B cell (primary cell): ENCODE data around the gene TMEM107.

Experiments
- EZH2 ChIP-seq: IDR thresholded peaks from 2 replicates; pipeline ENCODE4 v1.6.1; 2012; ENCODE audit warnings: borderline replicate concordance, low read depth, mild to moderate bottlenecking, moderate library complexity, low read length; ENCODE audit not compliant: insufficient read depth, poor library complexity, severe bottlenecking
- TF ChIP-seq, protein P1 (sequence below): fragments of 200-600 bp; IDR thresholded peaks from one replicate; pipeline ENCODE4 v1.8.0; 2022; ENCODE audit warnings: antibody characterized with exemption, mild to moderate bottlenecking

DNA sequence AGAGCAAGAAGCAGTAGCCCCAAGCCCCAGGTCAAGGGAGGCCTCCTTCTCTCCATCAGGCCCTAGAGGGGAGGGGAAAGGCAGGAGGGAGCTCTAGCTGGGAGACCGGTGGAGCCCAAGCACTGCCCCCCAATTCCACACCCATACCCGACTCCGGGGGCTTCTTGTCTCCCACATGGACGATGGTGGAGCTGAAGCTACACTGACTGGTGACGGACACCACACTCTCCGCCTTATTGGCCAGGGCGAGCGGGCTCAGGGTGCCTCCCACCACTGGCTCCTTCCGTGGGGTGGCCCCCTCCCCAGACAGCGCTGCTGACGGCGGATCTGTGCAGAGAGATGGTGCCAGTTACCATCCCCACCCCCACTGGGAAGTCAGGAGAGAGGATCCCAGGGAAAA lies 30.4 kb downstream of the TMEM107 start:
- TF ChIP-seq, protein P1, sequence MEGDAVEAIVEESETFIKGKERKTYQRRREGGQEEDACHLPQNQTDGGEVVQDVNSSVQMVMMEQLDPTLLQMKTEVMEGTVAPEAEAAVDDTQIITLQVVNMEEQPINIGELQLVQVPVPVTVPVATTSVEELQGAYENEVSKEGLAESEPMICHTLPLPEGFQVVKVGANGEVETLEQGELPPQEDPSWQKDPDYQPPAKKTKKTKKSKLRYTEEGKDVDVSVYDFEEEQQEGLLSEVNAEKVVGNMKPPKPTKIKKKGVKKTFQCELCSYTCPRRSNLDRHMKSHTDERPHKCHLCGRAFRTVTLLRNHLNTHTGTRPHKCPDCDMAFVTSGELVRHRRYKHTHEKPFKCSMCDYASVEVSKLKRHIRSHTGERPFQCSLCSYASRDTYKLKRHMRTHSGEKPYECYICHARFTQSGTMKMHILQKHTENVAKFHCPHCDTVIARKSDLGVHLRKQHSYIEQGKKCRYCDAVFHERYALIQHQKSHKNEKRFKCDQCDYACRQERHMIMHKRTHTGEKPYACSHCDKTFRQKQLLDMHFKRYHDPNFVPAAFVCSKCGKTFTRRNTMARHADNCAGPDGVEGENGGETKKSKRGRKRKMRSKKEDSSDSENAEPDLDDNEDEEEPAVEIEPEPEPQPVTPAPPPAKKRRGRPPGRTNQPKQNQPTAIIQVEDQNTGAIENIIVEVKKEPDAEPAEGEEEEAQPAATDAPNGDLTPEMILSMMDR, result no peak
- TF ChIP-seq EZH2, result no peak
